GM21381 (cell line): ENCODE measurements around the gene HCN3.
"Not testable (repeated sequence)": the region's sequence is repeated elsewhere in the genome, so short reads cannot be mapped to it uniquely, and the experiment has no call there.

Source experiments
- ATAC-seq: cut with Tn5 transposase; IDR thresholded peaks from one replicate; pipeline ENCODE4 v1.9.1; 2021; ENCODE audit warnings: mild to moderate bottlenecking, moderate library complexity; ENCODE audit not compliant: unreplicated experiment

HCN3 gene

DNA sequence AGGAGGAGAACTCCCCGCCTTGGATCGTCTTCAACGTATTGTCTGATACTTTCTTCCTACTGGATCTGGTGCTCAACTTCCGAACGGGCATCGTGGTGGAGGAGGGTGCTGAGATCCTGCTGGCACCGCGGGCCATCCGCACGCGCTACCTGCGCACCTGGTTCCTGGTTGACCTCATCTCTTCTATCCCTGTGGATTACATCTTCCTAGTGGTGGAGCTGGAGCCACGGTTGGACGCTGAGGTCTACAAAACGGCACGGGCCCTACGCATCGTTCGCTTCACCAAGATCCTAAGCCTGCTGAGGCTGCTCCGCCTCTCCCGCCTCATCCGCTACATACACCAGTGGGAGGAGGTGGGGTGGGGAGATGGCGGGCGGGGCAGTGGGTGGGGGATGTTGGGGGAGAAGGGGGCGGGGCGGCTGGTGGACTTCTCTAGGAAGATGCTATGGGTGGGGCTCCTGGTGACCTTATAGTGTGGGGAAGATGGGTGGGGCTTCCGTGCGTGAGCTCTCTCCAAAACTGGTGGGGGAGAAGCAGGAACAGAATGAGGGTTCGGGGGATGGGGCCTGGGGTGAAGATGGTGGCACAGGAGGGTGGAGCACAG, 5.3 kb downstream of the HCN3 start:
- ATAC-seq, result no peak

- no peak for ATAC-seq
Measured at GRCh38 chr1:155284476-155284875, 7.2 kb downstream of the HCN3 start.

- no peak for ATAC-seq
Measured at GRCh38 chr1:155285063-155285462, 7.8 kb downstream of the HCN3 start.

DNA sequence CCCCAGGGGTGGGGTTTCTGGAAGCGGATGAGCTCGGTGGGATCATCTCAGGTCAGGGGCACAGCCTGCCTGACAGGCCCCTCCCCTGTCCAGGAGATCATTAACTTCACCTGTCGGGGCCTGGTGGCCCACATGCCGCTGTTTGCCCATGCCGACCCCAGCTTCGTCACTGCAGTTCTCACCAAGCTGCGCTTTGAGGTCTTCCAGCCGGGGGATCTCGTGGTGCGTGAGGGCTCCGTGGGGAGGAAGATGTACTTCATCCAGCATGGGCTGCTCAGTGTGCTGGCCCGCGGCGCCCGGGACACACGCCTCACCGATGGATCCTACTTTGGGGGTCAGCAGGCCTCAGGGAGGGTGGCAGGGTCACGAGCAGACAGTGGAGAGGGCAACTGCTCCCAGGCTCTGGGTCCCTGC, 8.4 kb downstream of the HCN3 start:
- ATAC-seq, result no peak

DNA sequence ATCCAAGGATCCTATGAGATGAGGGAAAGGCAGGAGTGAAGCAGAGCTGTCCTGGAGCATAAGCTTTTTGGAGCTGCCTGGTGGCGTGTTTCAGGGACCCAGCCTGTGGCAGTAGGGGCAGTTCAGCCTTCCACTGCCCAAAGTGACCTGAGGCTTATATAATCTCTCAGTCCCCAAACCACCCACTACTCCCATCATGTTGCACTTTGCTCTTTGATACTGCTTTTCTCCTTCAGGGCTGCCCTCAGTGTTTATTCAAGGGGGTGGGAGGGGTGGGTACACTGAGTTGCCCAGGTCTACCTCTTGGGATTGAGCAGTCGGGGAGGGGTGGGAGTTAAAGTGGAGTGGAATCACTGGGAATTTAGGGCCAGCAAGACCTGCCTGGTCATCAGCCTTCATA, 9.3 kb downstream of the HCN3 start:
- no peak for ATAC-seq

DNA sequence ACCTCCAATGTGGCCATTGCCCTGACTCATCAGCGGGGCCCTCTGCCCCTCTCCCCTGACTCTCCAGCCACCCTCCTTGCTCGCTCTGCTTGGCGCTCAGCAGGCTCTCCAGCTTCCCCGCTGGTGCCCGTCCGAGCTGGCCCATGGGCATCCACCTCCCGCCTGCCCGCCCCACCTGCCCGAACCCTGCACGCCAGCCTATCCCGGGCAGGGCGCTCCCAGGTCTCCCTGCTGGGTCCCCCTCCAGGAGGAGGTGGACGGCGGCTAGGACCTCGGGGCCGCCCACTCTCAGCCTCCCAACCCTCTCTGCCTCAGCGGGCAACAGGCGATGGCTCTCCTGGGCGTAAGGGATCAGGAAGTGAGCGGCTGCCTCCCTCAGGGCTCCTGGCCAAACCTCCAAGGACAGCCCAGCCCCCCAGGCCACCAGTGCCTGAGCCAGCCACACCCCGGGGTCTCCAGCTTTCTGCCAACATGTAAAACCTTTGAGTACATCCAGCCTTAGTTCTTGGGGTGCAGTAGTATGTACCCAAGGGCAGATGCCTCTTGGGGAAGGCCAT, 10.8 kb downstream of the HCN3 start:
- no peak for ATAC-seq

DNA sequence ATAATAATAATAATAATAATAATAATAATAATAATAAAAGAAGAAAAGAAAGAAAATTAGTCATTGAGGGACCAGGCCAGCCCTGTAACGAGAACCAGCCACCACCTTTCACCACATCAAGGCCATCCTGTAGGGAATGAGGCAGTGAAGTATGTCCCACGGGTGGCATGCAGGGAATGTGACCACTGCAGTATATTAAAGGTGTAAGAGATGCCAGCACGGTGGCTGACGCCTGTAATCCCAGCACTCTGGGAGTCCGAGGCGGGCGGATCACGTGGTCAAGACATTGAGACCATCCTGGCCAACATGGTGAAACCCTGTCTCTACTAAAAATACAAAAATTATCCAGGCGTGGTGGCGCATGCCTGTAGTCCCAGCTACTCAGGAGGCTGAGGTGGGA, 13.7 kb downstream of the HCN3 start:
- ATAC-seq, result not testable (repeated sequence)

DNA sequence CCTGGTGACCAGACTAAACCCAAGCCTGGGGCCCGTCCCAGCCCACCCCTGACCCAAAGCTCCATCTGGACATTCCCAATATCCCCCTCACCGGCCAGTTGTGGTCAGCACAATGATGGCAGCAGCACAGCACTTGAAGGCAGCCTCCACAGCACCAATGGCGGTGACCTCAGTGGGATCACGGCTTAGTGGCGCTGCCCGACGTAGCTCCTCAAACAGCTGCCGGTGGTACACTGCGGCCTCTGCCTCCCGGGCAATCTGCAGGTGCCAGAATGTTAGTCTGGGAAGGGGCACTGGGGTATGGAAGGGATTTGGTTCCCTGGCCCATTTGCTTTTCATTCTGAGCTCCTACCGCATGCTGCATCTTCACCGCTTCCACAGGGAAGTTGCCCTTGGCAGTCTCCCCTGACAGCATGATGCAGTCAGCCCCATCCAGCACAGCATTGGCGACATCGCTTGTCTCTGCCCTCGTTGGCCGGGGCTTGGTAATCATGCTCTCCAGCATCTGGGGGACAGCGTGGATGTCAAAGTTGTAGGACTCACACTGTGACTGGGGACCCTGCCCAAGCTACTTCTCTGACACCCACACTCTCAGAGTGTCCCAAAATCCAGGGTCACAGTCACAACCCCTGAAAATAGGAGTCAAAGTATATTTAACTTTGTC, 16.0 kb downstream of the HCN3 start:
- ATAC-seq, result no peak

DNA sequence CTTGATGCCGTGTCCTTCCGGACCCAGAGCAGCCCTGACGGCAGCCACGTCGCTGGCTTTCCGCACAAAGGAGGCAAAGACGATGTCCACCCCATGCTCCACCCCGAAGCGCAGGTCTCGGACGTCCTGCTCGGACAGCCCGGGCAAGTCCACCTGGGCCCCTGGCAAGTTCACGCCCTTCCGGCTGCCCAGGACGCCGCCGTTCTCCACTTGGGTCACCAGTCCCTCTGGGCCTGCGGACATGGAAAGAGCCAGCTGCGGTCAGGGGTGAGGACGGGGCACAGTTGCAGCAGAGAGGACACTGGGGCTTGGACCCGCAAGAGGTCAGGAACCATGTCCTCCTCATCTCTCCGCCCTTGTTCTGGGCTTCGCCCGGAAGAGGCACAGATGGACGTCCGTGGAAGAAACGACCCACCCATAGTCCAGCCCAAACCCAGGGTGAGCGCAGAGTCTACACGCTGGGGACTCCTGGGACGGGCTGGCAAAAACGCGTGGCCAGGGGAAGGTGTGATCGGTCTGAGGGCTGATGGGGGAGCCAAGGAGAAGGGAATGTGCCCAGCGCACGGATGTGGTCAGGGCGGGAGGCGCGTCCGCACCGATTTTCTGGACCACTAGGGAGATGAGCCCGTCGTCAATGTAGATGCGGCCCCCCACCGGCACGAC, 17.4 kb downstream of the HCN3 start:
- no peak for ATAC-seq

- ATAC-seq, result no peak
Measured at GRCh38 chr1:155295183-155295941, 18.1 kb downstream of the HCN3 start.

DNA sequence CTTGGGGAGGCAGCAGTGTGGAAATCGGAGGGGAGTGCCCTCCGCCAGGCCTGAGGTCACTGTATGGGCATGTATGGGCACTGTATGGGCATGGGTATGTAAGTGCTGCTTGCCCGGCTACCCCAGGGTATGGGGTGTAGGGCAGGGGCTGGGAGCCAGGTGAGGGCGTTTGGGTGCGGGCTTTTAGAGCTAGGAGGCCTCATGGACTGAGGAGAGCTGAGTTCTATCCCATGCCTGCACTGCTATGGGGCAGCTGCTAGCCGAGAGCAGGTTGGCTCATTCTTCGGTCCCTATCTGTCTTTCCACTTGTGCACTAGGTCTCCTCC, 18.6 kb downstream of the HCN3 start:
- ATAC-seq, result no peak

DNA sequence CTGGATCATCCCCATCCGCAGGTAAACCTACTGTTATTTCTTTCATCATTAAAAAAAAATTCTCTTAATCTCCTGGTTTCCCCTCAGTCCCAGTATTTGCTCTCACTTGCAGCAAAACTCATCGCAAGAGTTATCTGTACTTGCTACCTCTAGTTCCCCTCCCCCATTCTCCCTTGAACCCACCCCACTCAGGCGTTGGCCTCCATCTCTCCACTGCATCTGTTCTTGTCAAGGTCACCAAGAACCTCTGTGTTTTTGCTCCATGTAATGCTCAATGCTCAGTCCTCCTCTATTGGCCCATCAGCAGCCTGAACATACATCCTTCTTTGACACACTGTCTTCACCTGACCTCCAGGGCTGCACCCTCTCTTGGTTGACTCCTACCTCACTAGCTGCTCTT, 19.4 kb downstream of the HCN3 start:
- no peak for ATAC-seq

GRCh38 chr1:155297384-155297783, 20.1 kb downstream of the HCN3 start:
- ATAC-seq, result no peak

- ATAC-seq, result no peak
Measured at GRCh38 chr1:155300024-155300423, 22.8 kb downstream of the HCN3 start.

DNA sequence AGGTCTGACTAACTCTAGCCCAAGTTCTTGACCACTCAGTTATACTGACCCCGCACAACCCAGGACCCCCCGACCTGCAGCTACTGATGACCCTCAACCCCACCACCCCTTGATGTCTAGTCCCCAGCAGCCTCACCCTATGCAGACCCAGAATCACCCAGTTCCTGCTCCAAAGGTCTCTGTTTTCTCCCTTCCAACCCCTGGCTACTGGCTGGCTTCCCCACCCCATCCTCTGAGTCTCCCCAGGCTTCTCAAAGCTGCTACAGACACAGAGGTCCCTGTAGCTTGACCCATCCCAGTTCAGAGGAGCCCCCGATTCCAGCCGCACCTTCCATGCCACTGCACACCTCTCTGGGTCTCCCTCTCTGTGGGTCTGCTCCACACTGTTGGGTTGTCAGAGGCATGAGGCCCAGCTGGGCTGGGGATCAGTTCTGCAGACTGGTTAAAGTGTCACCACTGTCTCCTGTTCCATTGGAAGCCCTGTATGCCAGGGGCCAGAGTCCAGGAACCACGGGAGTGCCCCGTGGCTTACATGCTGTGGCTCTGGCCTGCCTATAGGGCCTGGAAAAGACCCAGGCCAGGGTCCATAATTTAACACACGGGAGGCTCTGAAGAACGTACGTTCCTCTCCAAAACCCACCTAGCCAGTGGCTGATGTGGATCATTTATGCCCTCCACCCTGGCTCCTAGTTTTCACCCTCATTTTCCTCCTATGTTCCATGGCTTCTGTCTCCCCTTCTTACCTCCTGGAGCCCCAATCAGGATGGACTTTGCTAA, 23.5 kb downstream of the HCN3 start:
- no peak for ATAC-seq

GRCh38 chr1:155301342-155301841, 24.1 kb downstream of the HCN3 start, which contains the start of gene PKLR:
Gene PKLR (minus strand): TSS chr1:155301438. CDS start chr1:155301395, 43 bp downstream.
- ATAC-seq, result no peak

DNA sequence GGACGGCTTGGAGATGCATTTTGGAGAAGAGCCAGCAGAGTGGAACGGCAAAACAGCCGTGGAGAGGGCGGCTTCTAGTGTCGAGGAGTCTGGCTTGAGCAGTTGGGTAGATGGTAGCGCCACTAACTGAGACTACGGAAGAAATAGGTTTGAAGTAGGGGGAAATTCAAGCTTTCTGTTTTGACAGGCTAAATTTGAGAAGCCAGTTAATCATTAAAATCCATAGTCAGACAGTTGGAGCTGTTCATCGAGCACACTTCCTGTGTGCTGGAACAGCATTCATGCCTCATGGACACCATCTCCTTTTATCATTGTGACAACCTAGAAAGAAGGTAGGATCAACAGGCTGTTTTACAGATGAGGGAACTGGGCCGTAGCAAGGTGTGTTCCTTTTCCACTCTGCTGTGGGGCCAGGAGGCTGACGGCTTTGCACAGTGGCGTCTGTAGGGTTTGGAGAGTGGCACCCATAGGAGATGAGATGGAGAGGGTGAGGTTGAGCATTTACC, 27.3 kb downstream of the HCN3 start:
- no peak for ATAC-seq

GRCh38 chr1:155305881-155306391, 28.7 kb downstream of the HCN3 start:
- no peak for ATAC-seq

DNA sequence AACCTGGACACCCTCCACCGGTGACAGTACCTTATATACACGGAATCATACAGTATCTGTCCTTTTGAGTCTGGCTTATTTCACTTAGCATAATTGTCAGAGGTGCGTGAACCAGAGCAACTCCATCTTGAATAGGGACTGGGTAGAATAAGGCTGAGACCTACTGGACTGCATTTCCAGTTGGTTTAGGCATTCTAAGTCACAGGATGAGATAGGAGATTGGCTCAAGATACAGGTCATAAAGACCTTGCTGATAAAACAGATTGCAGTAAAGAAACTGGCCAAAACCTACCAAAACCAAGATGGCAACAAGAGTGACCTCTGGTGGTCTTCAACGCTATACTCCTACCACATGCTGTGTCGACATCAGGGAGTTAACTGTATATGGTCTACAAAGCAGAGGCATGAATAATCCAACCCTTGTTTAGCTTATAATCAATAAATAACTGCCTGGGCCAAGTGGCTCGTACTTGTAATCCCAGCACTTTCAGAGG, 30.0 kb downstream of the HCN3 start:
- ATAC-seq, result no peak
